GF-D8 (cell line): ENCODE results near the gene MTG2.

Experiments used
- DNase-seq: peaks from one replicate; lab custom pipeline; 2025; lab: John Stamatoyannopoulos, UW

The MTG2 gene

DNA sequence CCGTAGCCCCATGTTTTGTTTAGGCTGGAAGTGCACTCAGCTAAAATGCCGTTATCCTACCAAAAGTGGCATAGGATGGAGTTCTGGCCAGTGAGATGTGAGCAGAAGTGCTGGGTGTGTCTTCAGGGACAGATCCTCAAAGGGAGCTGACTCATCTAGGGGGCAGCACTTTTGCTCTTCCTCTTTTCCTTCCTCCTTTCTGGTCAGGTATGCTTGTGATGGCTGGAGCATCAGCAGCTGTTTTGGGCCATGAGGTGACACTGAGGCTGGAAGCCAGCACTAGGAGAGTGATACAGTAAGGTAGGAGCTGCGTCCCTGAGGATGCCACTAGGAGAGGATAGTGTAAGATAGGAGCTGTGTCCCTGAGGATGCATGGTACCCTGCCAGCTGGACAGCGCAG, 50.9 kb downstream of the MTG2 start:
- DNase-seq = no peak

DNA sequence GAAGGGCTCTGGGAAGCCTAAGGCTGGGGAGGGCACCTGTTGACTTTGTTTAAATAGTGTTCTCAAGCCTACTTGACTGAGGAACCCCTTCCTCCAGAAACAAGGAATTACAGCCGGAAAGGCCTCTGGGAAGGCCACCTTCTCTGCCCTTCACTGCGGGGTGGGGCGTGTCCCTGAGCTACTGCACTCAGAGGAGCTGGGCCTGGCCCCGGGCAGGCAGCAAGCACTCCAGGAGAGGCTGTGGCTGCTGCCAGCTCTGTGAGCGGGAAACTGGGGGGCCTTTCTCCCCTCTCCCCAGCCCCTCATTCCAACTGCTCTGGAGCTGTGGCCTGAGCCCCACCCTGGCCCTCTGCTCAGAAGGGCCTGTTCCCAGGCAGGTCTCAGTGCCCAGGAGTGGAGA, 51.5 kb downstream of the MTG2 start:
- no peak for DNase-seq

- no peak for DNase-seq
Observed at GRCh38 chr20:62235001-62235776, 52.4 kb downstream of the MTG2 start.

DNA sequence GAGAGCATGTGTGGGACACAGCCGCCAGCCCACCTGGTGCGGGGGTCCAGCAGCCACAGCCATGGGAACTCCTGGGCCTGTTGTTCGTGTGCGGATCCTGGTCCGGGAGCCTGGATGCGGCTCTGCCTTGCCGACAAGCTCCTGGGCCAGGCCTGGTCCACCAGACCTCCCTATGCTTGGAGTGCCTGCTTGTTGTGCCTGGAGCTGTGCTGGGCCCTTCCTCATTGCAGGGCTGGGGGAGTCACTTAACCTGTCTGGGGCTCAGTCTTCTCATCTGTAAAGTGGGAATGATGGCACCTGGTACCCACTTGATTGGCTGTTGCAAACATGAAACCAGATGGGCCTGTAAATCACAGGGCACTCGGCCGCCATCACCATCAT, 52.9 kb downstream of the MTG2 start:
- no peak for DNase-seq

DNA sequence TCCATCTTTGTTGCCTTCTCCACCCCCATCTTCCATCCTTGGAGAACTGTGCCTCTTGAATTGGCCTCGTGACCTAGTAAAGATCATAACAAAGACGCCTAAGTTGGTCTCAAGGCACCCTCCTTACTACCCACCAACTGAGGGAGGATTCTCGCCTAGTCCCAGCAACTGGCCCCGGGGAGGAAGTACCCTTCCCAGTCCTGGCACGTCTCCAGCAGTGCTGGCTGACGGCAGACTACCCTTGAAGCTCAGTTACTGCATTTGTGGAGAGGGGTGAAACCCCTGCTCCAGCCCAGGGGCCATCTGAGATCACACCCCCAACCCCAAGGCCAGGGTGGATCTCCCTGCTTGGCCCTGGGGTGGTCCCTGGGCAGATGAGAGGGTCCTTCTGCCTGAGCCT, 53.4 kb downstream of the MTG2 start:
- no peak for DNase-seq

GRCh38 chr20:62236766-62237513, 54.1 kb downstream of the MTG2 start:
- no peak for DNase-seq

DNA sequence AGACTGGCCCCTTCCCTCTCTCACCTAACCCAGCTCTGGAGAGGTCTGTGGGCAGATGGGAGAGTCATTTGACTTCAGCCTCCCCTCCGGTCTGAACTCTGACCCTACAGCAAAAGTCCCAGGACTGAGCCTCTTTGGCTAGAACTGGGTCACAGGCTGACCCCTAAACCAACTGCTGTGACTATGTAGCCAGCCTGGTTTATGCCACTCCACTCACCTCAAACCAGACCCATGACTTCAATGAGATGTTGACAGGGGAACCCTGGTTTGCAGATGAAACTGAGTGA, 54.6 kb downstream of the MTG2 start:
- DNase-seq = no peak

- DNase-seq = peak; percentile 88
Observed at GRCh38 chr20:62237801-62238568, 55.2 kb downstream of the MTG2 start, which contains the start of gene OSBPL2. TSS of gene OSBPL2 (plus strand) at chr20:62238521. CDS start at chr20:62256185, 17,664 bp downstream.

DNA sequence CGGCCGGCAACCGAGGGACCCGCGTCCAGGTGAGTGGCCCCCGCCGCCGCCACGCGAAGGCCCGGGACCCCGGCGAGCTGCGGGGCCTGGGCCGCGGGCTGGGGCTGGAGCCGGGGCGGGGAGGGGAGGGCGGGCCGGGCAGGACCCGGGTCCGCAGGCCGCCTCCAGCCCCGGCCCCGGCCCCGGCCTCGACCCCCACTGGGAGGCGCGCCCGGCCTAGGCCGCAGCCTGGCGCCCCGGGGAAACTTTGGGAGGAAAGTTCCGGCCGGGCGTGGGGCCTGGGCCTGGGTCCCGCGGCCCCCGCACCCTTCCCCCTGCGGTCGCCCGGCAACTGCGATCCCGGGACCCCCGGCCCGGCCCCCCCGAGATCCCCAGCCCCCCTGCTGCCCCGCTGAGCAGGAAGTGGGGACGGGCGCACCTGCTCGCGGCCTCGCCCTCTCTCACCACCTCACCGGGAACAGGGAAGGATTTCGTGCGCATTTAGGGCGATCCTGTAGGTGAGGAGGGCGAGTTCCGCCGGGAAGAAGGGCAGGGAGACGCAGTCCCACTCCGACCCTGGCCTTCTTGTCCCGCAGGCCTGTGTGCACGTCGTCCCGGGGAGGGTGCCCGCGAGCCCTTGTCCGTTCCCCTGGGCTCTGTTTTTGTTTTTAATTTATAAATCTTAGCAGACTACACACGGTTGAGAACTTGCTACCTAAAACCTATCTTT, 55.9 kb downstream of the MTG2 start:
- DNase-seq = no peak

DNA sequence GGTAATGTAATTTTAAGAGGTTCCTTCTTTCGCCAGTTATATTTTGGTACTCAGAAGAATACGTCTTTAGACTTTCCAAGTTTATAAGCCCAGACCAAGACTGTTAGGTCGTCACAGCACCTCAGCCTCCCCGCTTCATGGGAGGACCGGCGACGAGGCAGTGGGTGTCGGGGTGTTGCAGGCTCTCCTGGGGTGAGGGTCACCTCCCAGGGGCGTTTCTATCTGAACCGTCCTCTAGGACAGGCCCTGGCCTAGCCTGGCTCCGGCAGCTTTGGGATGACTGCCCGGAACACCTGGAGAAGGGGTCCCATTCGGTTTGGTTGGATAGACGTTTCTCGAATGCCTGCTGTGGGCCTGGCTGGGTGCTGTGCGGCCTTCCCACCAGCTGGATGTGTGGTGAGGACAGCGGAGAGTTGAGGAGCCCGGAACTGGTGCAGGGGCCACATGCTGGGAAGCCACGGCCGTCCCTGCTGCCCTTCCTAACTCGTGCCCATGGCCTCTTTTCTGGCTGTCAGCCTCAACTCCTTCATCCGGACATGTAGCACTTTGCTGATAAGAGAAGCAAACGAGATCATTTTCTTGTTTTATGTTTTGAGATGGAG, 56.6 kb downstream of the MTG2 start:
- no peak for DNase-seq

- DNase-seq = no peak
Observed at GRCh38 chr20:62240020-62240685, 57.3 kb downstream of the MTG2 start.

- DNase-seq = no peak
Observed at GRCh38 chr20:62241506-62241905, 58.7 kb downstream of the MTG2 start.

DNA sequence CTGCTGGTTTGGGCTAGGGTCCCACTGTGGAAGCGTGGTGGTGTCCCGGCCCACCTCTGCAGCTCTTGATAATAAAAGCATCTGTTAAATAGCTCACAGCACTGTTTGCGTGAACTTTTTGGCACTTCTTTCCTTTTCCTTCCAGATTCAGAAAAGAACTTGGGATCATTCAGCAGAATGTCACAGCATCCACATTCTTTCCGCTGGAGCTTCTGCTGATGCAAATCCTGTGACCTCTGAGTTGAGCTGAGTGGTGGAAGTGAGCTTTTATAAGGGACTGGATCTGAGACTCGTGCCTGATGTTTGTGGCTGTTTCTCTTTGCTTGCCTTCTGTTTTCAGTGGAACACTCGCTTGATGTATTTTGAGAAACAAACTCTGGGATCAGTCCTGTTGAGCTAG, 59.3 kb downstream of the MTG2 start:
- no peak for DNase-seq

GRCh38 chr20:62243106-62243505, 60.3 kb downstream of the MTG2 start:
- no peak for DNase-seq

- peak; percentile 19 for DNase-seq
Observed at GRCh38 chr20:62243906-62244515, 61.2 kb downstream of the MTG2 start.

- peak; percentile 62 for DNase-seq
Observed at GRCh38 chr20:62244644-62245108, 61.8 kb downstream of the MTG2 start.

DNA sequence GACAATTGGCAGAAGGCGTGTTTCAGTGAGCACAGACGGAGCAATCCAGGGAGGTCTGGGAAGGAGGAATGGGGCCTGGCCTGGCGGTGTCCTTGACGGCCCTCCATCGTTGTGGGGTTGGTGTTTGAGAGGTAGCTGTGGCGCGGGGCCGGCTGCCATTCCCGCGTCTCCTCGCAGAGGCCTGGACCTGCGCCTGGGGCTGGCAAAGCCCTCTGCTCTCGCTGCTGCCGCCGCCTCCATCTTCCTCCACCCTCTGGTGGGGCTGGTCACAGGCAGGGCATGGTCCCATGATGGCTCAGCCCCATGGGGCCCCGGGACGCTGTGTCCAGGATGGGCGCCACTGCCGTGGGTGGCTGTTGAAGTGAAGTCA, 63.1 kb downstream of the MTG2 start:
- DNase-seq = no peak

DNA sequence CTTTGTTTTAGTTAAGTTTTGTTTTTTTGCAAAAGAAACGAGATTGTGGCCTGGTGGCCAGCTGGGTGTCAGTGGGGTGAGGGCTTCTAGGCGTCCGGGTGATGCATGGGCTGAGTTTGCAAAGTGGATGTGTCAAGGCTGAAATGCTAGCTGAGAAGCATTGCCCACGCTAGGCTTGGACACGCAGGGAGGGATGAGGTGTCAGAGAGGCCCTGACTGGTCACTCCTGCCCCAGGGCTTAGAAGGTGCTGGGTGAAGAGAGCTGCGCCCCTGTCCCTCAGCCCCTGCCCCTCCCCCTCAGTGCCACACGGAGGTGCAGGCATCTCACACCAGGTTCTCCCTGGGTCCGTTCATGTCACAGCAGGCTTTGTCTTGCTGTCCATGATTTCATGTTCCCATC, 63.6 kb downstream of the MTG2 start:
- no peak for DNase-seq

- no peak for DNase-seq
Observed at GRCh38 chr20:62246872-62247652, 64.2 kb downstream of the MTG2 start.
